HG03108 (cell line): ENCODE results near the gene CYBRD1.
"Not testable (repeated sequence)": the region's sequence is repeated elsewhere in the genome, so short reads cannot be mapped to it uniquely, and the experiment has no call there.

ENCODE experiments used
- ATAC-seq: cut with Tn5 transposase; IDR thresholded peaks from one replicate; pipeline ENCODE4 v1.9.1; 2021; ENCODE audit warnings: moderate library complexity; ENCODE audit not compliant: unreplicated experiment

The CYBRD1 gene

DNA sequence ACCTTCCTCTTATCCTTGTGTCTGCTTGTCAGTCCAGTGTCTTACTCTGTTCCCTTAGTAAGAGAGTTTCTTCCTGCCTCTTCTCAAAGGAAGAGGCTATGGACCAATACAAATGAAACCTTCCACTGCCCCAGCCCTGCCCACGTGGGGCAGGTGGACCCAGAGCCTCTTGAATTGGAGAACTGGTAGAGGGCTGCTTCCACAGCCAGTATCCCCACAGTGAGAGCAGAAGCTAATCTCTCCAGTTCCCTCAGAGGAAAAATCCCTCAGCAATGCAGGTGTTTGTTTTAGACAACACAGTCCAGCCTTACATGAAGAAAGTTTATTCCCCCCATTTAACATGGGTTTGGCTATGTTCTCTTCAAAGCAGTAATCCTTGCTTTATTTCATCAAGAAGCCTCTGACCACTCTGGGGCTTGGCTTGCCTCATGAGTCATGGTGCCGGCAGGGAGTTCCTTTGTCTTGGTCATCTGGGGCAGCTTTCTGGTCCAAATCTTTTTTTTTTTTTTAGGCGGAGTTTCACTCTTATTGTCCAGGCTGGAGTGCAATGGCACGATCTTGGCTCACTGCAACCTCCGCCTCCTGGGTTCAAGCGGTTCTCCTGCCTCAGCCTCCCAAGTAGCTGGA lies 6.5 kb upstream of the CYBRD1 start:
- no peak for ATAC-seq

- no peak for ATAC-seq
Observed at GRCh38 chr2:171516793-171517192, 5.5 kb upstream of the CYBRD1 start.

DNA sequence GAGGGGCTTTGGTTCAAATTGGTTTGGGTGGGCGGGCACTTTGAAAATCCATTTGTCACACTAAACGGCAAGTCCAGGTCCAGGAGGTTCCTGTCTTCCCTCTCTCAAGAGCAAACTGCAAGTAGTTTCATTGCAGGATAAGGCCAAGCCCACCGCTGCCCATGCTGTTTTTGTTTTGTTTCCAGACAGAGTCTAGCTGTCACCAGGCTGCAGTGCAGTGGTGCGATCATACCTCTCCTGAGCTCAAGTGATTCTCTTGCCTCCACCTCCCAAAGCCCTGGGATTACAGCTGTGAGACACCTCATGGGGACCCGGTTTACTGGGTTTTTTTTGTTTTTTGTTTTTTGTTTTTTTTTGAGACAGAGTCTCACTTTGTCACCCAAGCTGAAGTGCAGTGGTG lies 1.8 kb upstream of the CYBRD1 start:
- ATAC-seq: no peak

- ATAC-seq: no peak
Observed at GRCh38 chr2:171521361-171522051, 768 bp upstream of the CYBRD1 start.

- no peak for ATAC-seq
Observed at GRCh38 chr2:171522788-171523087, 464 bp downstream of the CYBRD1 start.

DNA sequence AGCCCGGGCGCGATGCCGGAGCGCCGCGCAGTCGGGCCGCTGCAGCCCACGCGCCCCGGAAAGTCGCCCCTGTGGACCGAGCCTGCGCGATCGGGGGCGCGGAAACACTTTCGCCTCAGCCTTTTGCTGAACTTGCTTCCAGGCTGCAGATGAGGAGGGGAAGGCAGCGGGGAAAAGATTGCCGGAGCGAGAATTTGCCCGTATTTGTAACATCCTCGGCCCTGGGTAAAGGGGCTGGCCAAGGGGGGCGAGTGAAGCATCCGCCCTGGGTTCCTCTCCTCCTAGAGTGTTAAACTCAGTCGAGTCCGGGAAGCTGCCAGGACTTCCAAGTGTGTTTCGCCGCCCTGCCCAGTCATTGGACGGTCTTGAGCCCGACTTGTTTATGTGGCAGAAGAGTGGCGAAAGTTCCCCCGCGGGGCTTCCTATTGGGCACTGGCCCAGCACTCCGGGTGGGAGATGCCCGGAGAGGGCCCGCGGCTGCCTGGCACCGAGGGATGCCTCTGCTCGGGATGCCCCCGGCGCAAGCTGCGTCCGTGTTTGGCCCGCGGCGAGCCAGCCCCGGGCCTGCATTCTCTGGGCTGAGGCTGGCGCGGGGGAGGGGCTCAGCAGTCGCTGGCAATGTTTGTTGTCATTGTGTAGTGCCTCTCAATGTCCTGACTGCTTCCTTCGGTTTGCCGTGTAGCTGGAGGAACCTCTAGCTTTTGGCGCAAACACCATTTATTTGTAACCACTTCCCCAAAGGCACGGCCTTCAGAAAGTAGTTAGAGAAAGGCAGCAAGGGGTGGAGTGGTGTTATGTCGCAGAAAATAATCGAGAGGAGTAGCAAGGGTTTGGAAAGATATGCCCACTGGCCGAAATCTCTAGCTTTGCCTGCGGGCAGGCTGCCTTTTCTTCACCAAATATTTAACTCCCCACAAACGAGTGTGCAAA lies 1.1 kb downstream of the CYBRD1 start:
- ATAC-seq: peak; percentile 34

DNA sequence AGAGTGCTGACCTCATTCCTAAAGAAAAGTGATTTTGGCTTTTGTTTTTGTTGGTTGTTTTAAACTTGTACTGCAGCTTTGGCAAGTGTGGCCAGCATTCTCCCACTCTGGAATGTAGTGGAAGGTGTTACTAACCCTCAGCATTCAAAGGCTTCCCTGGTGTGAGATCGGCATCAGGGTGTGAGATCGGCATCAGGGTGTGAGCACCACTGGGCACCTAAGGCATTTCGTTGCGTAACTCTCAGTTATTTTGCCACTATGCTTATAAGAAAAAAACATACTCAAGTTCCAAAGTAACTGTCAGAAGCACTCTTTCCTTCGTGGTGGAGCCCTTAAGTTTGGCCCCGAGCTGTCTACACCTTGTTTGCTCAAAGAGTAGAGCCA lies 1.7 kb downstream of the CYBRD1 start:
- ATAC-seq: no peak

DNA sequence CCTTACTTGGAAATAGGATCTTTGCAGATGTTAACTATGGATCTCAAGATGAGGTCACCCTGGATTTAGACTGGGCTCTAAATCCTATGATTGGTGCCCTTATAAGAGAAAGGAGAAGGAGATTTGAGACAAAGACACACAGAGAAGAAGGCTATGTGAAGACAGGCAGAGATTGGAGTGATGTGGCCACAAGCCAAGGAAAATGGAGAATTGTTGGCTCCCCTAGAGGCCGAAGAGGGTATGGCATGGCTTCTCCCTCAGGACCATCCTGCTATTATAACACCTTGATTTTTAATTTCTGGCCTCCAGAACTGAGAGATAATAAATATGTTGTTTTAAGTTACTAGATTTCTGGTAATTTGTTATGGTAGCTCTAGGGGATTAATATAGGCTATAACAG lies 7.6 kb downstream of the CYBRD1 start:
- ATAC-seq: no peak

- no peak for ATAC-seq
Observed at GRCh38 chr2:171530378-171530777, 8.1 kb downstream of the CYBRD1 start.

GRCh38 chr2:171530859-171531258 lies 8.6 kb downstream of the CYBRD1 start:
- not testable (repeated sequence) for ATAC-seq

DNA sequence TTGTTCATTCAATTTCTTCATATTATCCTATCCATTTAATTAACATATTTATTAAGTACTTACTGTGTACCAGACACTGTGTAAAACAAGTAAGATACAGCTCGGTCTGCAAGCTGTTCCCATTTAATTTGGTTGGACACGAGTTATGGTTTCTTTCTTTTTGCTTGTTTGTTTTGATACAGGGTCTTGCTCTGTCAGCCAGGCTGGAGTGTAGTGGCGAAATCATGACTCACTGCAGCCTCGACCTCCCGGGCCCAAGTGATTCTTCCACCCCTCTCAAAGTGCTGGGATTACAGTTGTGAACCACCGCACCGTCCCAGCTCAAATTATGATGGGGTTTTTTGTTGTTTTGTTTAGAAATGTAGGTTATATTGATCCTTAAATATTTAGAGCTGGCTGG lies 9.0 kb downstream of the CYBRD1 start:
- no peak for ATAC-seq

GRCh38 chr2:171531836-171532450 lies 9.7 kb downstream of the CYBRD1 start:
- no peak for ATAC-seq

GRCh38 chr2:171533331-171533730 lies 11.1 kb downstream of the CYBRD1 start:
- ATAC-seq: no peak

DNA sequence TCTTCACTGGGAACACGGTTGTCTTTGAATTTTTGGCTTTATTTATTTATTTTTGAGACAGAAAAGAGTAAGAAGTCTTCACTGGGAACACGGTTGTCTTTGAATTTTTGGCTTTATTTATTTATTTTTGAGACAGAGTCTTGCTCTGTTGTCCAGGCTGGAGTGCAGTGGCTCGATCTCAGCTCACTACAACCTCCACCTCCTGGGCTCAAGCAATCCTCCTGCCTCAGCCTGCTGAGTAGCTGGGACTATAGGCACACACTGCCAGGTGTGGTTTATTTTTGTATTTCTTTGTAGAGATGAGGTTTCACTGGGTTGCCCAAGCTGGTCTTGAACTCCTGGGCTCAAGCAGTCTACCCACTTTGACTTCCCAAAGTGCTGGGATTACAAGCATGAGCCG lies 13.3 kb downstream of the CYBRD1 start:
- not testable (repeated sequence) for ATAC-seq

DNA sequence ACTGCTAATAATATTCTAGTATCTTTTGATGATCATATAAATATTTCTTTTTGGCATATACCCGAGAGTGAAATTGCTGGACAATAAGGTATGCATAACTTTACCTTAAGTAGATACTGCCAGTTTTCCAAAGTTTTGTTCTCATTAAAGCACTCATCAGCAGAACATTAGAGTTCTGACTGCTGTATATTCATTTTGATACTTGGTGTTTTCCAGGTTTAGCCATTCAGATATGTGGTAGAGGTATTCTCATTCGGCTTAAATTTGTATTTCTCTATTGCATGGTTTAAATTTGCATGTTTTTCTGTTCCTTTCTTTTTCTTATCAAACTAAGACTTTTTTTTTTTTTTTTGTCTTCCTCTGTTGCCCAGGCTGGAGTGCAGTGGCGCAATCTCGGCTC lies 18.2 kb downstream of the CYBRD1 start:
- peak; percentile 52 for ATAC-seq

GRCh38 chr2:171541202-171541887 lies 19.1 kb downstream of the CYBRD1 start:
- no peak for ATAC-seq

GRCh38 chr2:171545086-171545485 lies 22.8 kb downstream of the CYBRD1 start:
- ATAC-seq: no peak

DNA sequence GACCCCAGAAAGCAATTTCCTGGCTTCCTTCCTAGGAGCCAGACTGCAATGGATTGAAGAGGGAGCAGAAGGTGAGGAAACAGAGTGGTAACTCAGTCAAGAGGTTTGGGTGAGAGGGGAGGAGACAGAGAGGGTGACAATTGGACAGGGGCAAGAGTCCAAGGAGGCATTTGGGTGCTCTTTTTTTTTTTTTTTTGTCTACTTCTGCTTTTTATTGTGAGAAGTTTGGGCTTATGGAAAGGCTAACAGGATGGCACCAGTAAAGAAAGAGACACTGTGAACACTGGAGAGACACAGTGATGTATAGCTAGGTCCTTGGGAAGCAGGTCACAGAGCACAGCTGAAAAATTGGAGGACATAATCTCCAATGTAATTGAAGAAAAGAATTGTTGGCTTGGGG lies 25.0 kb downstream of the CYBRD1 start:
- ATAC-seq: no peak

DNA sequence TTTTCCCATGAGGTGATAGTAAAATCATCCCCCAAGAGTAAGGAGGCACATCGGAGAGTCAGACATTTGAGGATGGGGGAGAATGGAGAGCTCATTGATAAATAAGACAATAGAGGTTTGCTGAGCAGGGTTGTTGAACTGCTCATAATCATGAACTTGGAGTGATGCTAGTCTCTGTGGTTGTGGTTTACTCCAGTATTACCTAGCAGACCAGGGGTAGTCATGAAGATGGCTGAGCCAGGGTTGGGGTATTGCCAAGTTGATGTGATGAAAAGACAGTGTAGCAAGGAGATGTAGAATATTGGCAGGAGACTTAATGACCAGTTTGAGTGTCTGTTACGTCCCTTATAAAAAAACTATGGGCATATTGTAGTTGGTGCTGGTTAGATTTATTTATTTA lies 25.4 kb downstream of the CYBRD1 start:
- ATAC-seq: no peak

DNA sequence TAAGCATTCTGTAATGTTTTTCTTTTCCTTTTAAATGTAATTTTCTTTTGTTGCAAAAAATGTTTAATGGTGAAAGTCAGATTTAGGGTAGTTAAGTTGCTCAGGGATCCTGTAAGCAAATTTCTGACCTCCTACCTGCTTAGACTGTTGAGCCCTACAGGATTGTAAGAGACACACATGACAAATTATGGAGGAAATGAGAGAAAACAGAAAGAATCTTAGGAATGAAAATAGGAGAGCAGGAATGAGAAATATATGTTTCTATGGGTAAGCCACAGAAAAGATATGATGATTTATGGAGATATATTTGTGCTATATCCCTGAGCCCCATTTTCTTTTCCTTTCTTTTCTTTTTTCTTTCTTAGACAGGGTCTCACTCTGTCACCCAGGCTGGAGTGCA lies 28.3 kb downstream of the CYBRD1 start:
- ATAC-seq: no peak

- no peak for ATAC-seq
Observed at GRCh38 chr2:171551836-171552235, 29.6 kb downstream of the CYBRD1 start.
